Measurements from ENCODE around the gene GART.

GART gene

GRCh38 chr21:33461538-33462250 lies 80.2 kb downstream of the GART start:
- no peak overlapping the region for H2AFZ ChIP-seq (ENCODE audit: low read length)
- H3F3A ChIP-seq (ENCODE audit: low read depth): no peaks in the 10 kb centered on the region
- no peaks in the 10 kb centered on the region for H4K20me1 ChIP-seq (ENCODE audit: insufficient read depth, low read length, poor library complexity, severe bottlenecking)
- H3K9me3 ChIP-seq (ENCODE audit: insufficient read depth, low read depth, low read length): no peaks in the 10 kb centered on the region
- H3K9me2 ChIP-seq (replicated peaks; ENCODE audit: low read depth, low read length): no peaks in the 10 kb centered on the region
- peaks cover 31% of the 10 kb centered on the region; the same call in 1 of the 2 replicates for H3K36me3 ChIP-seq (ENCODE audit: insufficient read depth, low read length)
- H3K4me3 ChIP-seq (ENCODE audit: low read length, poor library complexity, severe bottlenecking): no peak overlapping the region
- H3K9ac ChIP-seq (ENCODE audit: low read depth, low read length, poor library complexity, severe bottlenecking): no peak overlapping the region
- H3K4me2 ChIP-seq (ENCODE audit: low read depth, low read length, poor library complexity, severe bottlenecking): no peak overlapping the region
- no peak for TF ChIP-seq CTCF (conservative IDR thresholded peaks at IDR 0.05; ENCODE audit: low read length)
- no peak for TF ChIP-seq EZH2phosphoT487 (IDR thresholded peaks at IDR 0.05; ENCODE audit: borderline replicate concordance)
- no peaks in the 10 kb centered on the region for H3K27me3 ChIP-seq (ENCODE audit: insufficient read depth, low read length, poor library complexity, severe bottlenecking)
- H3K79me2 ChIP-seq (ENCODE audit: insufficient read depth, low read length): no peaks in the 10 kb centered on the region
- no peaks in the 10 kb centered on the region for H3K4me1 ChIP-seq (ENCODE audit: insufficient read depth, low read length, poor library complexity, severe bottlenecking)

GRCh38 chr21:33458861-33459260 lies 83.1 kb downstream of the GART start:
- no peak for TF ChIP-seq CTCF (conservative IDR thresholded peaks at IDR 0.05; ENCODE audit: low read length)
- no peak for TF ChIP-seq EZH2phosphoT487 (IDR thresholded peaks at IDR 0.05; ENCODE audit: borderline replicate concordance)
- Histone ChIP-seq H3K36me3 (ENCODE audit: insufficient read depth, low read length) (peaks cover 38% of the 10 kb centered on the region; the same call in 1 of the 2 replicates), H3K4me2 (ENCODE audit: low read depth, low read length, poor library complexity, severe bottlenecking) (no peak overlapping the region), H4K20me1 (ENCODE audit: insufficient read depth, low read length, poor library complexity, severe bottlenecking) (no peaks in the 10 kb centered on the region), H3K4me3 (ENCODE audit: low read length, poor library complexity, severe bottlenecking) (no peak overlapping the region), H3K4me1 (ENCODE audit: insufficient read depth, low read length, poor library complexity, severe bottlenecking) (no peaks in the 10 kb centered on the region), H3K79me2 (ENCODE audit: insufficient read depth, low read length) (no peaks in the 10 kb centered on the region), H3K9me2 (replicated peaks; ENCODE audit: low read depth, low read length) (no peaks in the 10 kb centered on the region), H3K9me3 (ENCODE audit: insufficient read depth, low read depth, low read length) (no peaks in the 10 kb centered on the region), H3F3A (ENCODE audit: low read depth) (no peaks in the 10 kb centered on the region), H2AFZ (ENCODE audit: low read length) (no peak overlapping the region), H3K9ac (ENCODE audit: low read depth, low read length, poor library complexity, severe bottlenecking) (no peak overlapping the region), H3K27me3 (ENCODE audit: insufficient read depth, low read length, poor library complexity, severe bottlenecking) (no peaks in the 10 kb centered on the region)

- Histone ChIP-seq H3K4me3 (ENCODE audit: low read length, poor library complexity, severe bottlenecking) (no peak overlapping the region), H3K9ac (ENCODE audit: low read depth, low read length, poor library complexity, severe bottlenecking) (no peak overlapping the region), H3K36me3 (ENCODE audit: insufficient read depth, low read length) (peaks cover 35% of the 10 kb centered on the region; the same call in 1 of the 2 replicates), H3K27me3 (ENCODE audit: insufficient read depth, low read length, poor library complexity, severe bottlenecking) (no peaks in the 10 kb centered on the region), H3K9me2 (replicated peaks; ENCODE audit: low read depth, low read length) (no peaks in the 10 kb centered on the region), H3K4me2 (ENCODE audit: low read depth, low read length, poor library complexity, severe bottlenecking) (no peak overlapping the region), H3K79me2 (ENCODE audit: insufficient read depth, low read length) (no peaks in the 10 kb centered on the region), H2AFZ (ENCODE audit: low read length) (no peak overlapping the region), H3K4me1 (ENCODE audit: insufficient read depth, low read length, poor library complexity, severe bottlenecking) (no peaks in the 10 kb centered on the region), H3F3A (ENCODE audit: low read depth) (no peaks in the 10 kb centered on the region), H3K9me3 (ENCODE audit: insufficient read depth, low read depth, low read length) (no peaks in the 10 kb centered on the region), H4K20me1 (ENCODE audit: insufficient read depth, low read length, poor library complexity, severe bottlenecking) (no peaks in the 10 kb centered on the region)
- no peak for TF ChIP-seq EZH2phosphoT487 (IDR thresholded peaks at IDR 0.05; ENCODE audit: borderline replicate concordance)
- TF ChIP-seq CTCF (conservative IDR thresholded peaks at IDR 0.05; ENCODE audit: low read length): no peak
Observed at GRCh38 chr21:33455686-33456446, 86.1 kb downstream of the GART start.

Measured in Loucy (cell line).